Measurements from ENCODE around the gene RIOX2. TPM values are rescaled to one million over a fixed set of nuclear protein-coding genes. Genes with fewer than 3 reads are reported as not detected.

Gene RIOX2
- total RNA-seq, 1 experiment from 2014 or later, result 12.8 TPM

- Histone ChIP-seq H3K36me3 (replicated peaks; ENCODE audit: control insufficient read depth, insufficient read depth, low read length) (peaks cover 4% of the 10 kb centered on the region), H3K27me3 (ENCODE audit: control insufficient read depth, insufficient read depth, low read length) (no peaks in the 10 kb centered on the region), H3K4me3 (ENCODE audit: insufficient read depth, low read depth, low read length) (no peak overlapping the region)
- no peak for DNase-seq
These were observed 19.4 kb downstream of the RIOX2 start for GRCh38 chr3:97952872-97953271.

GRCh38 chr3:97952280-97952679 lies 20.0 kb downstream of the RIOX2 start:
- Histone ChIP-seq H3K4me3 (ENCODE audit: insufficient read depth, low read depth, low read length) (no peak overlapping the region), H3K27me3 (ENCODE audit: control insufficient read depth, insufficient read depth, low read length) (no peaks in the 10 kb centered on the region), H3K36me3 (replicated peaks; ENCODE audit: control insufficient read depth, insufficient read depth, low read length) (peaks cover 4% of the 10 kb centered on the region)
- no peak for DNase-seq

GRCh38 chr3:97950360-97950759 lies 21.9 kb downstream of the RIOX2 start:
- no peak for DNase-seq
- Histone ChIP-seq H3K4me3 (ENCODE audit: insufficient read depth, low read depth, low read length) (no peak overlapping the region), H3K36me3 (replicated peaks; ENCODE audit: control insufficient read depth, insufficient read depth, low read length) (peaks cover 4% of the 10 kb centered on the region), H3K27me3 (ENCODE audit: control insufficient read depth, insufficient read depth, low read length) (no peaks in the 10 kb centered on the region)

DNA sequence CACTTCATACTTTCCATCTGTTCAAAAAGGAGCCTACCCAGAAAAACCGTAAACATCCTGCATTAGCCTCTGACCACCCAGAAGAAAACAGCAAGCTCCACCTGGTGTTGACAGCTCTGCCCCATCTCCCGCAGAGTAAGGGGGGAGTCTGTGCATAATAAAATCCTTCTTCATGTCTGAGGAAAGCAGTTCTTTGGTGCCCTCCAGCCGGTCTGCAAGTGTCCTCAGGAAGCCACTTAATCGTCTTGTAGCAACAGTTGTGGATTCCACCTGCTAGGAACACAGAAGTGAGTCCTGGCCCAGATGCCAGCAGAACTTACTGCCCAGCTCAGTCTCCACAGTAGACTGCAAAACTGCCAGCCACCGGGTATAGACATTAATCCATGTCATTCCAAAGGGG lies 22.5 kb downstream of the RIOX2 start:
- Histone ChIP-seq H3K4me3 (ENCODE audit: insufficient read depth, low read depth, low read length) (no peak overlapping the region), H3K27me3 (ENCODE audit: control insufficient read depth, insufficient read depth, low read length) (no peaks in the 10 kb centered on the region), H3K36me3 (replicated peaks; ENCODE audit: control insufficient read depth, insufficient read depth, low read length) (peaks cover 4% of the 10 kb centered on the region)
- no peak for DNase-seq

- Histone ChIP-seq H3K4me3 (ENCODE audit: insufficient read depth, low read depth, low read length) (no peak overlapping the region), H3K36me3 (replicated peaks; ENCODE audit: control insufficient read depth, insufficient read depth, low read length) (peaks cover 2% of the 10 kb centered on the region), H3K27me3 (ENCODE audit: control insufficient read depth, insufficient read depth, low read length) (no peaks in the 10 kb centered on the region)
- DNase-seq, result no peak
These were observed 23.1 kb downstream of the RIOX2 start for GRCh38 chr3:97949110-97949485.

DNA sequence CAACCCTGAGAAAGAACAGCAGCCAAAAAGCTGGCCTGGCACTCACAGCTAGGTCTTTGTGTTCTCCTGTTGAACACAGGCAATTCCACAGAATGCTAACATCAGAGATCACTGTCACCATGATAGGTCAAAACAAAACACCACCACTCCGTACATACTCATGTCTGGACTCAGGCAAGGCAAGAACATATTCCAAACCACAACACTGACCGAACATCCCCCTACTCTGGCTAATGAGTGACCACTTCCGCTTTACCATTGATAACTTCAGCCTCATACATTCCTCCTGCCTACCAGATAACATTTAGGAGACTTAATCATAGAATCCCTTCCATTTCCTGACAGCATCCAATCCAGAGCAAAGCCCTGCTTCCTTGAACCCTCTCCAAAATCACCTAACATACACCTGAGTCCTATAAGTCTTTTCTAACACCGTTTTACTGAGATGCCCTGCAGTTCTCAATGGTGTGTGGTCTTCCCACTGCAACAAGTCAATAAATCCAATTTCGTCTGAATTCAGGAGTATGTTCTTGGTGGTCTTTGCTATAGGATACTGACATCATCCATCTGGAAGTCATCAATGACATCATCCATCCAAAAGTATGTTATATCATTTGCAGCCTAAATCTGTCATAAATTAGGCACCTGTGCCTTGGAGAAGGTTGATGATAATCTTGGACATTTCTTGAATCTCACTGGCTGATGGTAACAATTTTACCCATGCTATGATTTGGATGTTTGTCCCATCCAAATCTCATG lies 23.7 kb downstream of the RIOX2 start:
- Histone ChIP-seq H3K4me3 (ENCODE audit: insufficient read depth, low read depth, low read length) (no peak overlapping the region), H3K27me3 (ENCODE audit: control insufficient read depth, insufficient read depth, low read length) (no peaks in the 10 kb centered on the region), H3K36me3 (replicated peaks; ENCODE audit: control insufficient read depth, insufficient read depth, low read length) (peaks cover 2% of the 10 kb centered on the region)
- no peak for DNase-seq

DNA sequence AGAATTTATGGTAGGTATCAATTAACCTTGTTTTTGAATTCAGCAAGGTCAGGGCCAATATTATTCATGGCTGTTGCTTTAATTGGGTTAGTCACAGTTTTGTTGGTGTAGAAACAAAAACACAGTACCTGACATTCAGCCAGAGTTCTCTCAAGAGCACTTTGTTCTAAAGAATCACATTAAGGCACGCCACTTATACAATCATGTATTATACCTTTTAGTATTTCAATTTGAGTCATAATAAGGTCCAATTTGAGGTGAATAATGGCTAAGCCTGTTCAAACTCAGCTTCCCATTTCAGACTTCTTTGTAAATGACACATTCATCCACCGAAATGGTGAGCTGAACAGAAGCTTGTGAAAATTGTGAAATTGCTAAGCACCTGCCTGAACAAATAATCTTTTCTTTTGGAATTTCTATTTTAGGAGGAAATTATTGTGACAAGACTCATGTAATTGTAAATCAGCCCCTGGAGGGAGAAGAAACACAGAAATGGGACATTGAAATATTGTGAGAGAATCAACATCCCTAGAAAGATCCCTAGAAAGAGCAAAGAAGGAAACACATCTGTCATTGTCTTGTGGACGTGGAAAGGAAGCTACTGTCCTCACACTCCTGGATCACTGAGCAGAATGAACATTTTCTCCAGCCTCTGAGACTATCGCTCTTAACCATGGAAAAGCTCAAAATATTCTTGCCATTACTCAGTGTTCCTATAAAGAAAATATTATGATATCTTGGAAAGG lies 29.3 kb downstream of the RIOX2 start:
- Histone ChIP-seq H3K4me3 (ENCODE audit: insufficient read depth, low read depth, low read length) (no peak overlapping the region), H3K27me3 (ENCODE audit: control insufficient read depth, insufficient read depth, low read length) (no peaks in the 10 kb centered on the region), H3K36me3 (replicated peaks; ENCODE audit: control insufficient read depth, insufficient read depth, low read length) (no peaks in the 10 kb centered on the region)
- DNase-seq, result no peak

DNA sequence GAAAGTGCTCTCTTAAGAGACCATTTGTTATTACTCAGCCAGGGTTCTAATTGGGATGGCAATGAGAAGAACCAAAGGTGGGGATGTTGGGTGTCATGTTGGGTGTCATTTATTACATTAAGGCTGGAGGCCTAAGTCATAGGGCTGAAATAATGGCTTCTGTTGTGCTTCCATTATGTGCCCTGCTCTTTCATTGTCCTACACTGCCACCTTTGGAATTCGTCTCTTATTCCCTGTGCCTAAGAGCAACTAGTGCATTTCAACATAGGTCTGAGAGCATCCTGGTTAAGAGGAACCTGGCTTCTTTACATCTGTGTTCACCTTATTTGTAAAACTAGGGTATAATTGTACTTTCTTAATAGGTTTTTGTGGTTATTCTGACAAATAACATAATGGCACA lies 32.2 kb downstream of the RIOX2 start:
- H3K4me3 ChIP-seq (ENCODE audit: insufficient read depth, low read depth, low read length), result no peak overlapping the region
- no peaks in the 10 kb centered on the region for H3K27me3 ChIP-seq (ENCODE audit: control insufficient read depth, insufficient read depth, low read length)
- no peak for DNase-seq
- no peaks in the 10 kb centered on the region for H3K36me3 ChIP-seq (replicated peaks; ENCODE audit: control insufficient read depth, insufficient read depth, low read length)

DNA sequence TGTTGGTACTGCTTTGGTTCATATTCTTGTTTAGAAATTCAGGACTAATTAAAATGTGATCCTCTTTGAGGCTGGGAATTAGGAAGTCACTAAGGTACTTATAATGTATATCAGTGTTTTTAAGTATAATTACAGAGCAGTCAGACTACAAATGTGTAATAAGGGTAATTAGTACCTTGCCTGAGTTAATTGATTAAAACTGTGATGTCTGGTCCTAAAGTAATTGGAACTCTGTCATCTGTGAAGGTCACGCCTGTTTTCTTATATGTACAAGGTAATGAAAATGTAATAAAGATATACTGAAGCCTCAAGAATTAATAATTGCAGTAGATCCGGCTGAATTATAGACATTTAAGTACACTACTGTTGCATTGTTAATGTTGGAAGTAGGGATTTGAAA lies 32.8 kb downstream of the RIOX2 start:
- Histone ChIP-seq H3K27me3 (ENCODE audit: control insufficient read depth, insufficient read depth, low read length) (no peaks in the 10 kb centered on the region), H3K36me3 (replicated peaks; ENCODE audit: control insufficient read depth, insufficient read depth, low read length) (no peaks in the 10 kb centered on the region)
- DNase-seq, result no peak

GRCh38 chr3:97938444-97938843 lies 33.8 kb downstream of the RIOX2 start:
- Histone ChIP-seq H3K27me3 (ENCODE audit: control insufficient read depth, insufficient read depth, low read length) (no peaks in the 10 kb centered on the region), H3K36me3 (replicated peaks; ENCODE audit: control insufficient read depth, insufficient read depth, low read length) (no peaks in the 10 kb centered on the region), H3K4me3 (ENCODE audit: insufficient read depth, low read depth, low read length) (no peak overlapping the region)
- DNase-seq, result no peak

More for the DNA sequence above, 32.8 kb downstream of the RIOX2 start:
- no peak overlapping the region for H3K4me3 ChIP-seq (ENCODE audit: insufficient read depth, low read depth, low read length)

- DNase-seq, result no peak
- Histone ChIP-seq H3K27me3 (ENCODE audit: control insufficient read depth, insufficient read depth, low read length) (no peaks in the 10 kb centered on the region), H3K4me3 (ENCODE audit: insufficient read depth, low read depth, low read length) (no peak overlapping the region), H3K36me3 (replicated peaks; ENCODE audit: control insufficient read depth, insufficient read depth, low read length) (no peaks in the 10 kb centered on the region)
These were observed 35.0 kb downstream of the RIOX2 start for GRCh38 chr3:97937205-97937604.

DNA sequence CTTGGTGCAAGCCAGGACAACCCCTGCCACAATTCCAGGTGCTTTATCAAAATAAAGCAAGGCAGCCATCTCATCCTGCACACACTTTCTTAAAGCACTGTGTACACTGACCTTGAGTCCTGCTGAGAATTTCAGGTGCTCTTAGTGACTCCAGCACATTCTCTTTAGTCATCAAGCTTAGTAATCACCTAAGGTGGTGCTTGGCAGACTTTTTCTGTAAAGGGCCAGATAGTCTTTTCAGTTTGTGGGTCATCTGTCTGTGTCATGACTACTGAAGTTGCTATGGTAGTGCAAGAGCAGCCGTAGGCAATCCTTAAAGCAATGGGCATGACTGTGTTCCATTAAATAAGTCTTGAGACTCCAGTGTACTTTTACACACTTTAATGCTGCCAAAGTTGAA lies 36.4 kb downstream of the RIOX2 start:
- no peak overlapping the region for H3K4me3 ChIP-seq (ENCODE audit: insufficient read depth, low read depth, low read length)
- no peak for DNase-seq
- H3K36me3 ChIP-seq (replicated peaks; ENCODE audit: control insufficient read depth, insufficient read depth, low read length), result no peaks in the 10 kb centered on the region
- no peaks in the 10 kb centered on the region for H3K27me3 ChIP-seq (ENCODE audit: control insufficient read depth, insufficient read depth, low read length)

DNA sequence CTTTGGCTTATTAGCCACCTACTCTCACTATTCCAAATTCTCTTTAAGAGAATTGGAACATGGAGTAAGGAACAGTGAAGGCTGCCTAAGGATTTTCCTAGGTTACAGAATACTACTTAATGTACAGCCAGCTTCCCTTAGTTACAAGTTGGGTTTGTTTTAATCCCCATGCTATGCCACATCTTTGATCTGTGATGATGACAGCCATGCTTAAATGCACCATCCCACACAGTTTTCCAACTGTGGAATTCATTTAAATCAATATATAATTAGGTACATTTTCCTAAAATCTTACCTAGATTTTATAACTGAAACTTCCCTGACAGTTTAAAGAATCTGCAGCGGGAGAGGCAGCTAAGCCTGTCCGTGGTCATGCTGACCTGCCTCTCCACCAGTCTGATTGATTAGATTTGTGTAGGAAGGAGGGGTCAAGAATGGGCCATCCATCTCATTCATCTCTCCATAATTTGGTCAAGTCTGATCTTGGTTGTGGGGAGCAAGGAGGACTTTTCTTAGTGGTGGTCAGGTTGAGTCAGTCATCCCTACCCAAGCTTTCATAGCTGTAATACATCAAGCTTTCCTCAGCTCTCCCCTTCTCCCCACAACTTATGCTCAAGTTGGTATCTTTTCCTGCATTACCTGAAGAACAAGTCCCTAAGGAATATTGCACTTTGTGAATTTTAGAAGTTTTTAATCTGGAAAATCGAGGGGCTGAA lies 37.1 kb downstream of the RIOX2 start:
- DNase-seq, result no peak
- no peaks in the 10 kb centered on the region for H3K27me3 ChIP-seq (ENCODE audit: control insufficient read depth, insufficient read depth, low read length)
- H3K36me3 ChIP-seq (replicated peaks; ENCODE audit: control insufficient read depth, insufficient read depth, low read length), result no peaks in the 10 kb centered on the region
- no peak overlapping the region for H3K4me3 ChIP-seq (ENCODE audit: insufficient read depth, low read depth, low read length)

DNA sequence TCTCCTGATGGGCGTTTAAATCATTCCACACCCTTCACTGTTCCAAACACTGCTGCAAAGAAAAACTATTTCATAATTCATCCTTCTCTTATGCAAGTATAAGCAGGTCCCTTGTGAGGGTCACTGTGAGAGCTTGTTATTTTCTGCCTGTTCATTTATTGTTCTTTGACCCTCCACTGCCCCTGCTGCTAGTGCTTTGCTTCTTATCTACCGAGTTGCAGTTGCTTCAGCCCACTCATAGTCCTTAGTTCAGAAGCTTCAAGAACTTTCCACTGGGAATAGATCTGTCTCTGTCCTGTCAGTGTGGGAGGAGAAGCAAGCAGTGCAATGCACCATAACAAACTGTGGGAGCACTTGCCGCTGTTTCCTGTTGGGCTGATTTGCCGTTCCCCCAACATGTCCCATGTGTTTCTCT lies 39.8 kb downstream of the RIOX2 start:
- no peak for DNase-seq
- H3K27me3 ChIP-seq (ENCODE audit: control insufficient read depth, insufficient read depth, low read length), result no peaks in the 10 kb centered on the region
- no peaks in the 10 kb centered on the region for H3K36me3 ChIP-seq (replicated peaks; ENCODE audit: control insufficient read depth, insufficient read depth, low read length)
- H3K4me3 ChIP-seq (ENCODE audit: insufficient read depth, low read depth, low read length), result no peak overlapping the region

DNA sequence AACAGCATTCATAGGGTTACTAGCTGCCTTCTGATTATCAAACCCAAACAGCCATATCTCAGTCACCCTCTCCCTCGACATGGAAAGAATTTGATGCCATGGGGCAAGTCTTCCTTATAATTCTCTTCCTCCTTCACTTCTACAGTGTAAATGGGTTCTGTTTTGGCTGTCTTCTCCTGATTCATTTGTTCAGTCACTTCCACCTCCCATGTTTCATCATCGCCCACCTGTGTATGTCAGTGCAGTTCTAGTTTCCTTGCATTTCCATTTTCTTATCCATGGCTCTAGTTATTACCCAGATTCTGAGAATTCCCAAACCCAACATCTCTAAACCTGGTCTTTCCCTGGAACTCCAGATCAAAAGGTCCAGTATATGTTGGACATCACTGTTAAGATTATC lies 41.0 kb downstream of the RIOX2 start:
- no peaks in the 10 kb centered on the region for H3K27me3 ChIP-seq (ENCODE audit: control insufficient read depth, insufficient read depth, low read length)

More for the DNA sequence above, 41.0 kb downstream of the RIOX2 start:
- no peaks in the 10 kb centered on the region for H3K36me3 ChIP-seq (replicated peaks; ENCODE audit: control insufficient read depth, insufficient read depth, low read length)
- H3K4me3 ChIP-seq (ENCODE audit: insufficient read depth, low read depth, low read length), result no peak overlapping the region
- no peak for DNase-seq
